Dedifferentiated amniotic fluid mesenchymal stem cell (primary cell): ENCODE measurements around the gene EFCAB9.
A peak's percentile ranks its signal among the peaks of the same experiment; 100 is the strongest.
"Not testable (repeated sequence)": the region's sequence is repeated elsewhere in the genome, so short reads cannot be mapped to it uniquely, and the experiment has no call there.

Experiments
- DNase-seq: peaks from one replicate; pipeline ENCODE4 v3.0.0-alpha.2; 2016; ENCODE audit errors: extremely low spot score

Gene EFCAB9

GRCh38 chr5:172193872-172194271 lies at the start of gene EFCAB9:
Gene EFCAB9, plus strand, starts transcription at chr5:172194172. Its CDS starts 1 bp downstream, at chr5:172194173.
- DNase-seq, result no peak

- no peak for DNase-seq
These were observed 49.6 kb upstream of the EFCAB9 start for GRCh38 chr5:172144291-172144815.

GRCh38 chr5:172144931-172145869 lies 48.8 kb upstream of the EFCAB9 start:
- no peak for DNase-seq

GRCh38 chr5:172145870-172146747 lies 47.9 kb upstream of the EFCAB9 start:
- DNase-seq, result no peak

GRCh38 chr5:172146748-172147092 lies 47.3 kb upstream of the EFCAB9 start:
- DNase-seq, result no peak

GRCh38 chr5:172147857-172148256 lies 46.1 kb upstream of the EFCAB9 start:
- DNase-seq, result no peak

GRCh38 chr5:172148381-172148780 lies 45.6 kb upstream of the EFCAB9 start:
- DNase-seq, result no peak

- peak; percentile 17 for DNase-seq
These were observed 44.9 kb upstream of the EFCAB9 start for GRCh38 chr5:172149073-172149472.

GRCh38 chr5:172149481-172149880 lies 44.5 kb upstream of the EFCAB9 start:
- DNase-seq, result not testable (repeated sequence)

GRCh38 chr5:172150514-172151425 lies 43.2 kb upstream of the EFCAB9 start:
- no peak for DNase-seq

GRCh38 chr5:172151661-172152210 lies 42.2 kb upstream of the EFCAB9 start:
- DNase-seq, result no peak

GRCh38 chr5:172153695-172154094 lies 40.3 kb upstream of the EFCAB9 start:
- DNase-seq, result no peak

GRCh38 chr5:172155101-172155500 lies 38.9 kb upstream of the EFCAB9 start:
- not testable (repeated sequence) for DNase-seq

- no peak for DNase-seq
These were observed 37.4 kb upstream of the EFCAB9 start for GRCh38 chr5:172156541-172156994.

GRCh38 chr5:172159016-172159415 lies 35.0 kb upstream of the EFCAB9 start:
- no peak for DNase-seq

- no peak for DNase-seq
These were observed 33.5 kb upstream of the EFCAB9 start for GRCh38 chr5:172160506-172160905.

- DNase-seq, result no peak
These were observed 31.5 kb upstream of the EFCAB9 start for GRCh38 chr5:172162323-172162986.

- DNase-seq, result no peak
These were observed 31.0 kb upstream of the EFCAB9 start for GRCh38 chr5:172162987-172163343.

- no peak for DNase-seq
These were observed 30.6 kb upstream of the EFCAB9 start for GRCh38 chr5:172163346-172163745.

- DNase-seq, result no peak
These were observed 29.2 kb upstream of the EFCAB9 start for GRCh38 chr5:172164769-172165212.
